ENCODE results near the gene RNGTT. TPM values are rescaled to one million over a fixed set of nuclear protein-coding genes. Genes with fewer than 3 reads are reported as not detected.
A peak's percentile ranks its signal among the peaks of the same experiment; 100 is the strongest.
"Not testable (repeated sequence)": the region's sequence is repeated elsewhere in the genome, so short reads cannot be mapped to it uniquely, and the experiment has no call there.

The RNGTT gene
- total RNA-seq, 1 donor from 2014 or later, result 9.1 TPM

DNA sequence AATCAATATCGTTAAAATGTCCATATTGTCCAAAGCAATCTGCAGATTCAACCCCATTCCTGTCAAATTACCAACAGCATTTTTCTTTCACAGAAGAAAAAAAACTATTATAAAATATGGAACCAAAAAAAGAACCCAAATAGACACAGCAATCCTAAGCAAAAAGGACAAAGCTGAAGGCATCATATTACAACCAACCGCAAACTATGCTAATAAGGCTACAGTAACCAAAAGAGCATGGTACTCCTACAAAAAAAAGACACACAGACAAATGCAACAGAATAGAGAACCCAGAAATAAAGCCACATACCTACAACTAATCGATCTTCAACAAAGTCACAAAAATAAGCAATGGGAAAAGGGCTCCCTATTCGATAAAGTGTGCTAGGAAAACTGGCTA is 49.2 kb downstream of the RNGTT start:
- no peak for DNase-seq (ENCODE audit: low spot score)

DNA sequence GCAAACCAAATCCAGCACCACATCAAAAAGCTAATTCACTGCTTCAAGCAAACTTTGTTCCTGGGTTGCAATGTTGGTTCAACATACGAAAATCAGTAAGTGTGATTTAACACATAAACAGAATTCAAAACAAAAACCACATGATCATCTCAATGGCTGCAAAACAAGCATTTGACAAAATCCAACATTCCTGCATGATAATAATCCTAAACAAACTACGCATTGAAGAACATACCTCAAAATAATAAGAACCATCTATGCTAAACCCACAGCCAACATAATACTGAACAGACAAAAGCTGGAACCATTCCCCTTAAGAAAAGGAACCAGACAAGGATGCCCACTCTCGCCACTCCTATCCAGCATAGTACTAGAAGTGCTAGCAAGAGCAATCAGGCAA is 49.9 kb downstream of the RNGTT start:
- DNase-seq (ENCODE audit: low spot score), result no peak

DNA sequence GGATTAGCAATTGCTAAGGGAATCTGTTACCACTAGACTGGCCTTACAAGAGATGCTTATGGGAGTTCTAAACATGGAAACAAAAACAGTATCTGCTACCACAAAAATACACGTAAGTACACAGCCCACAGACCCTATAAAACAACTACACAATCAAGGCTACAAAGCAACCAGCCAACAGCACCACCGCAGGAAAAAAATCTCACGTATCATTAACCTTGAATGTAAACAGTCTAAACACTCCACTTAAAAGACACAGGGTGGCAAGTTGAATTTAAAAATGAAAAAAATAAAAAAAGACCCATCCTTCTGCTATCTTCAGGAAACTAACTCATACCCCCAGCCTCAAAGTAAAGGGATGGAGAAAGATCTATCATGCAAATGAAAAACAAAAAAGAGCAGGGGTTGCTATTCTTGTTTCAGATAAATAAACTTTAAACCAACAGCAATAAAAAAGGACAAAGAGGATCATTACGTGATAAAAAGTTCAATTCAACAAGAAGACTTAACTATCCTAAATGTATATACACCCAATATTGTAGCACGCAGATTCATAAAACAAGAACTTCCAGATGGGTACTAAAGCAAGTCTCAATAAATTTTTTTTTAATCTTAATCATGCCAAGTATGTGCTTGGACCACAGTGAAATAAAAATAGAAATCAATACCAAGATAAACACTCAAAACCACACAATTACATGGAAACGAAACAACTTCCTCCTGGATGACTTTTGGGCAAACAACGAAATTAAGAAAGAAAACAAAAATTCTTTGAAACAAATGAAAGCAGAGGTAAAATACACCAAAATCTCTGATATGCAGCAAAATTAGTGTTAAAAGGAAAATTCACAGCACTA is 52.3 kb downstream of the RNGTT start:
- DNase-seq (ENCODE audit: low spot score), result no peak

DNA sequence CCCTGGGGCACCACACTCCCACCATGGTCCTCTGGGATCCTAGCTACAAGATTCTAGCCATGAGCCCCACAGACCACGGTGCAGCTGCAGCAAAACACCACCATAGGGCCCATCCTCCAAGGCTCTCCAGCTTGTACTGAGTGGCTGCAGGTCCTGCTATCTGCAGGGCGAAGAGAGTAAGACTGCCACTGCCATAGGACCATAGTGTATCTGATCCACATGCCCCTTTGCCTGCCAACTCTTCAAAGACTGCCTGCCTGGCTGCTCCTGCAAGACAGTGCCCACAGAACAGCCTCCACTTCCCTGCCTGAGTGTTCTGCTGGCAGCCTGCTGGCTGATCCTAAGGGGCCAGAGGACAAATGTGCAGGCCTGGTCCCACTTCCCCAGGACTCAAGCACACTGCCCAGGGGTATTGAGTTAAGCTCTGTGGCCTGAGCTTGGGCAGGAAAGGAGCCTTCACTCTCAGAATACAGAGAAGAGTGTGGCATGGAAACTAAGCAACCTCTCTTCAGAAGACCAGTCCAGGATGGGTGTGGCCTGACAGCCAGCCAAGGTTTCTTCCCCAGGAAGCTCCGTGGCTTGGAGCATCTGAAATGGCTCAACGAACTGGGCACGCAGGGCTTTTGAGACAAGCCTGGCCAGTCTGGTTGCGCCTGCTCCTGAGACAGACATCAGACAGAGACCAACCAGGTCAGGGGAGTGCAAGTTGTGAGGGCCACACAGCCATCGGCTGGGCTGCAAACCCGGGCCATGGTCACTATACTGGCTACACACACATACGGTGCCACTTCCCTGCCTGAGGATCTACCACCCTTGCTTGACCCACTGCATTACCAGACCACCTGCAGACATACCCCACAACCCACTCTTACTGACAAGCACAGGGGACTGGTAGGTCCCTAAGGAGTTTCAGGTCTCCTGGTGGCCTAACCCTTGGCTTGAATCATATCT is 54.5 kb downstream of the RNGTT start:
- peak; percentile 14 for DNase-seq (ENCODE audit: low spot score)

DNA sequence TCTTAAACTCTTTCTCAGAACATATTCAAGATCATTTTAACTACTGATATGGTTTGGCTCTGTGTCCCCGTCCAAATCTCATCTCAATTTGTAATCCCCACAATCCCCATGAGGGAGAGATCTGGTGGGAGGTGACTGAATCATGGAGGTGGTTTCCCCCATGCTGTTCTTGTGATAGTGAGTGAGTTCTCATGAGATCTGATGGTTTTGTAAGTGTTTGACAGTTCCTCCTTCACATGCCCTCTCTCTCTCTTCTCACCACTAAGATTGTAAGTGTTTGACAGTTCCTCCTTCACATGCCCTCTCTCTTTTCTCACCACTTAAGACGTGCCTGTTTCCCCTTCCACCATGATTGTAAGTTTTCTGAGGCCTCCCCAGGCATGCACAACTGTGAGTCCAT is 56.3 kb downstream of the RNGTT start:
- DNase-seq (ENCODE audit: low spot score), result not testable (repeated sequence)

DNA sequence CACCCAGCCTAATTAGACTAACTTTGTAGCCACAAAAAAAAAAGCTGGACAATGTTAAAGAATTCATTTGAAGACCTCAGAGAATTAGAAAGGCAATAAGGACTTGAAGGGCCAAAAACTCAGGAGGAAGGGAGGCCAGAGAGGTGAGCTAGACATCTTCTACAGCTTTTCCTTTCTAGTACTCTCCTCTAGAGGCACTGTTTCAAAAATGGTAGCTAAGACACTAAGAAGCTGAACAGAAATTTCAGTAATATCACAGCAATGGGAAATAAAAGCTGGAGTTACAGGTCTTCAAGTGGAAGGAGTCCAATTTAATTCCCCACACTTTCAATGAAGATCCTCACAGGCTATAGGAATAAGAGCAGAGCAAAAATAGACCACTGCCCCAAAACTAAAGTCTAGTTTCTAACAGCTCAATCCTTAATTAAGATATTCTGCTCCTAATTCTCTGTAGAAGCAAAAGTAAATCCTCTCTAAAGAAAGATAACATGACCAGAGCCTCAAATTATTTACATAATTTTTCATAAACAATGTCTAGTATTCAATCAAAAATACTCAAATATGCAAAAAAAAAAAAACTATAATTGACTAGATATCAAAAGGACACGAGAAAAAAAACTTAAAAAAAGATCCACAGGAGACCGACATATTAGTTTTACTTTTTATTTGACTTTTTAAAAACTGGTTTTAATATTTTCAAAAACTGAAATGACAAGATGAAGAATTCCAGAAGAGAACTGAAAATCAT is 63.7 kb downstream of the RNGTT start:
- no peak for DNase-seq (ENCODE audit: low spot score)

DNA sequence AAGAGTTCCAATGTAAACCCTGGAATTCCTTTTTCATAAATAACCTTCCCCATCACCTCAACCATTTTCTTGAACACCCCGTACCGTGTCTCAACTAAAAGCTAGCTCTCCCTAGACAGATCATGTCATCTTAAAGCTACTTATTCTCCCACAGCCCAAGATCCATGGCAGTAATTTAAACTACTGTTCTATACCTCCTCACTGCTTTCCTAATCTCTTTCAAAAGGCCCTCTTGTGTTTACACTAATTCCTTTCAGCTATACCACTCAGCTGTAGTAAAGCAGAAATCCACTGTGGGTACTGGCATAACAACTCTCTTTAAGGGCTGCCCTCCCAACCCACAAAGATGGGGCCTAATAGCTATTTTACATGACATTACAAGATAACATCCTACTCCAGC is 67.5 kb downstream of the RNGTT start:
- DNase-seq (ENCODE audit: low spot score), result no peak

DNA sequence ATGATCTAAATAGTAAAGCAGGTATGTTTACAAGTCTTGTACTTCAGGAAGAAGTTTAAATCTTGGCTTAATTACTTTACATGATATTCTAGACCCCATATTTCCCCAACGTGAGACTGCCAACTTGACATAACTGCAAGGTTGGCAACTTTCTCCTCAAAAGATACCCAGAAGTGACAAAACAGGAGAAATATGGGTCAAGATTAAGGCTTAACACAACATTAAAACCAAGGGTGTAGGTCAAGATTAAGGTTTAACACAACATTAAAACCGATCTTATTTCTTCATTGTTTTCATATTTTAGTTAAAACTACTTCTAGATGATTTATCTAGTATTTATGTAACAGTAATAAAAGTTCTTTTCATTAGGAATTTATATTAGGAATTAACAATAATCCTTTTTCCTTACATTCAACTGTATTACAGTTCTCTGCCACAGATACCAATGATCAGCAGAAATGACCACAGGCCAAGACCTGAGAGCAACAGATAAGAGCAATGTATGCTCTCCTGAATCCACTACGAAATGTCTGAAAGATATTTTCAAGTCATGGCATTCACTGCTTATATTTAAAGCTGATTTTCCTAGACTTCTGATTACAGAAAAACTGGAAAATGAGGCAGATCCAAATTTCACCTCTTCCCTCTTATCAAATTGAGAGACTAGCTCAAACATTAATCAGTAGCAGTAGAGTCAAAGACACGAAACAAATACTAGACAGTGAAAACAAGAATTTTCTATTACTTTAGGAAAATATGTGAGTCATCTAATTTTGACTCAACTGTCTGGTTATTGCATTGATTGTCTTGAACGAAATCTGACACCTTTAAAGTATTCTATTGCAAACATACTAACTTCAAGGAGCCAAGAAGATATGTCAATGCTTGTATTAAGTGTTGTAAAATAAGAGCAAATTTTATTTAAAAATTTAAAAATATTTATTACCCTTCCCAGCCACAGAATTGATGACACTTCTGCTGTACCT is 72.3 kb downstream of the RNGTT start:
- DNase-seq (ENCODE audit: low spot score), result no peak

DNA sequence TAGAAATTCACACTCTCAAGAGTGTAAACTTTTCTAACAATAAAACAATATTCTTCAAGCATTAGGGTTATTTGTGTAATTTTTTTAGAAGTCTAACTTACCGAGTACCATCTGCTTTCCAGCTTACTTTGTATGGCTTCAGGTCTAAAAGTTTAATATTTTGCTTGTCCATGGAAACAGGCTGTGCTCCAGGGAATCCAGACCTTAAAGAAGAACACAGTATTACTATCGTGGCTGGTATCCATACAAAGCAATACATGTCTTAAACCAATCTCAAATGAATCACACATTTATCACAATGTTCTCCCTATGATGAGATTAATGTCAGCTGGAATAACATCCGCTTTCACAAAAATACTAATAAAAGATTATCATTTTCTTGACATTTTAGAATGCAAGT is 73.0 kb downstream of the RNGTT start:
- no peak for DNase-seq (ENCODE audit: low spot score)

DNA sequence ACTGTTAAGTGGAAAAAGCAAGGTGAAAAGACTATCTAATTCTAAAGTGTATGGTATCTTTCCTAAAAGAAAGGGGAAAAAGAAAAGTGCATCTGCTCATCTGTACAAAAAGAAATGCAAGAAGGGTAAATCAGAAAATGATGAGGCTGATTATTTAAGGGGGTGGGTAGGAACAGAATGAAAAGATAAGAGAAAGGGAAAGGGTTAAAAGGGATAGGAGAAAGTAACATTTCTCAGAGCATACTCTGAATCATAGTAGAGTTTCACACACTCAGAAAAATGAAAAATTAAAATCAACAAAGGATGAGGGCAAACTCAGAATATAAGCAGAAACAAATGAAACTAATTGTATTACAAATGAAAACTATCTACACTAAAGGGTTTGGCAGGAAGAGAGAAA is 79.1 kb downstream of the RNGTT start:
- no peak for DNase-seq (ENCODE audit: low spot score)

DNA sequence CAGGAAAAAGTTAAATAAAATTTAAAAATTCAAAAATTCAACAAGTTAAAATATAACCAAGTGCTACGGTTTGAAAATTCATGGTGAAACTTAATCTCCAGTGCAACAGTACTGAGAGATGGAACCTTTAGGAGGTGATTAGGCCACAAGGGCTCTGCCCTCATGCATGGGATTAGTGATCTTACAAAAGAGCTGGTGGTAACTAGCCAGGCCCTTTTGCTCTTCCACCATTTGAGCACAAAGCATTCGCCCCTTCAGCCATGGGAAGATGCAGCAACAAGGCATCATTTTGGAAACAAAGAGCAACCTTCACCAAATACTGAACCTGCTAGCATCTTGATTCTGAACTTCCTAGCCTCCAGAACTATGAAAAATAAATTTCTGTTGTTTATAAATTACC is 80.9 kb downstream of the RNGTT start:
- DNase-seq (ENCODE audit: low spot score), result no peak

DNA sequence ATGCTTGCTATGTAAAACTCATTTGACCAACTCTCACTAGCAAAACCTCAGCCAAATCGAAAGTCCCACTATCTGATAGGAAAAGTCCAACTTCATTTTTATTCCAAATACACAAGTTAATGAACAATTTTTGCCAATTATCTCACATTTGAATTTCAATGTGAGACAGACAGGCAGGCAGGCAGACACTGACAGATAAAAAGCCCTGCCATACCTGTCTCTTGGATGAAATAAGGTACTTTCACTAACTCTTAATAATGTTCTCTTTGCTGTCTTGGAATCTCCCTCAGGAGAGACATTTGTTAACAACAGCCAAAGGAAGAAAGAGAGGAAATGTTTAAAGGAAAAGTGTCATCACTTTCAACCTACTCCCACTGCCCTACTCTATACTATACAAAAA is 82.0 kb downstream of the RNGTT start:
- no peak for DNase-seq (ENCODE audit: low spot score)

DNA sequence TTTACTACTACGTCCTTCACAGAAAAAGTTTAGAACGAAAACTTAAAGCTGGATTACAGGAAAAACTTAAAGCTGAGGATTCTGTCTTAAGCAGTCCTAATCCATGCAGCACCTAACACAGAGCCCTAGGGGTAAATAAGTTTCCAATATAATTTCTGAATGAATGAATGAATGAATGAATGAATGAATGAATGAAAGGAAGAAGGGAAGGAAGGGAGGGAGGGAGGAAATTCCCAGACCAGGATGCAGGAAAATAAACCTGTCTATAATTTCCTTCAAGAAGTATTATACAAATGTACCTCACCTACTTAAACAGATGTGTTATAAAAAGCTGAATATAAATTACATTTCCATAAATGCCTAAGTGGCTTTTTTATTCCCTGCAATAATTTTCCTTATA is 83.4 kb downstream of the RNGTT start:
- no peak for DNase-seq (ENCODE audit: low spot score)

DNA sequence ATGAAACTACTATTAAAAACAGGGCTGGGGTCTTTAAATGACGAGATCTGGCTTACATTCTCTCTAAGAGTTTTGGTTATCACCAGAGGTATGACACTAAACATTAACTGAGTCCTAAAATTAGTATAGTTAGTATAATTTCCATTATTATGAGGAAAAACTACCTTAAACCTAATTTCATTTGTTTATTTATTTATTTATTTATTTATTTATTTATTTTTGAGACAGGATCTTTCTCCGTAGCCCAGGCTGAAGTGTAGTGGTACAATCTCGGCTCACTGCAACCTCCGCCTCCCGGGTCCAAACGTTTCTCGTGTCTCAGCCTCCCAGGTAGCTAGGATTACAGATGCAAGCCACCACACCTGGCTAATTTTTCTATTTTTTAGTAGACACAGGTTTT is 85.5 kb downstream of the RNGTT start:
- no peak for DNase-seq (ENCODE audit: low spot score)

DNA sequence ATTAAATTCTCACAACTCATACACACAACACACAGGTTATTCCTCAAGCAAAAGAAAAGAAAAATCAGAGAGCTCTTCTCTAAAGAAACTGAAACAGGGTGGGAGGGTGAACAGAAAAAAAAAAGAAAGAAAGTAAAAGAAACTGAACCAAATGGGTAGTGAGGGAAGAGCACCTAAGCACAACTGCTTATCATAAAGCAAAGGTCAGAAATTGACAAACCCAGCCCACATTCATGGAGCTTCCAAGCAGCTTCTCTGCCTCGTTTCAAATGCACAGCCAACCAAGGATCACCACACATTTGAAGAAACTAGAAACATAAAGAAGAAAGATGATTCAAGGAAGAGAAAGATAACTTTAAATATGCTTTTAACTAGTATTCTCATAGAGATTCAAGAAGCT is 90.5 kb downstream of the RNGTT start:
- no peak for DNase-seq (ENCODE audit: low spot score)

DNA sequence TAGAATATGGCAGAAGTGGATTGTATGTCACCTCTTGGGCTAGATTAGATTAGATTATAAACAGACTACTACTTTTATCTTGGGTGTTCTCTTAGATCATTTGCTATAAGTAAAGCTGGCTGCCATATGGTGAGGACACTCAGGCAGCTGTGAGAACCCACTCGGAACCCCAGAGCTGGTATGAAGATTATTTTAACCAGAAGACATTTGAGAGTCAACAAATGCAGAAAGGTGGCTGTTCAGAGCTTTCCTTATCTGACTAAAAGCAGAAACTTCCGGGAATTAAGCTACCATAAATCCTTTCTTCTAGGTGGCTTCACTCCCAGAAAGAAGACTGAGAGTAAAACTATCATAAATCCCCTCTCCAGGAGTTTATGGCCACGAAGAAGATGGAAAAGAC is 91.9 kb downstream of the RNGTT start:
- DNase-seq (ENCODE audit: low spot score), result no peak

DNA sequence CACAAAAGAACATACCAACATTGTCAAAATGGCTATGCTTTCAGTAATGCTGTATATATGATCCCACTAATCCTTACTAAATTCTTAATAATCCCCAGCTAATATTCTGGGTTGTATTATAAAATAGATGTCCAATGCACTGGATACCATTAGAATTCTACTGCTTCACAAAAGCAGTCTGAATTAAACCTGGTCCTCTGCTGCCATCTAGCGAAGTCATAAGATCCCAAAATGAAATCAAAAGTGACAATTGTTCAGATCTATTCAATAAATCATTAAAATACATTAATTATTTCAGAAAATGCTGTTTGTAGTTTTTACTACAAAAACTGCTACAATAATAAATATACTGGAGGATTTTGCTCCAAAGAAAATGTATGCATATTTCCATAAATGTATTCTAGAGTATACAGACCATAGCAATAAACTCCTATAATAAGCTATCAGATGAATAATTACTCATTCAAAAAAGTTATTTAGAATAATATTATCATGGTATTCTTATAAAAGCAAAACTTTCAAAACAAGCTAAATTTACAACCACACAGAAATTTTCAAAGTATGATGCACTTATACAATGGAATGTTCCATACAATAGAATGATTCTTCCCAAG is 92.6 kb downstream of the RNGTT start:
- peak; percentile 46 for DNase-seq (ENCODE audit: low spot score)

DNA sequence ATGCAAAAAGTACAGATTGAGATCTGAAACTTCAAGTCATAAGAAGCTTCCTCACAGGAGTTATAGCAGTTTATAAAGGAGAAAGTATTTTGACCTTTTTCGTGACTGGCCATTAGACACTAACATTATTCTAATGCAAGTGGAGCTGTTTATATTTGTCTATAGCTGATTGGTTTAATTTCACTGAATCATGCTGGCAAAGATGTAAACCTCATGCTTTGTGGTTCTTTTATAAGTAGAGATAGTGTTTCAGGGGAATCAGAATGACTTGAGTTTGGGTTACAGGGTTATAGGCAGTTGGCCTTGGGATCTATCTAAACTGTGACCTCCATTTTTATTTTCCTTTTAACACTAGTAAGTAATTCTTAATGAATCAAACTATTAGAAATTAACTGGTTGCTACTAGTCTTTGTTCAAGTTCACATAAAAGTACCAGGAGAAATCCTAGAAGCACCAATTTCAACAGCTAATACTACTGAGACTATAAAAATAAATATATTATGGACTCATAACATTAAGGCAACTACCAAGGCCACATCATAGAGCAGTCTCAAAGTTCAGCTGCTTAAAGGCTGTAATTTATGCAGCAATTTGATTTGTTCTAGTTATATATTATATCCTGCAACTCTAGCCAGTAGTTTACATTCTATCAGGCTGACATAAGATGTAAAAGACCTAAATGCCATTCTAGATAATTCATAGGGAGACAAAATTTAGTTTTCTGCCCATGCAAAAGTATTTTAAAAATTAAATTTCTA is 94.0 kb downstream of the RNGTT start:
- no peak for DNase-seq (ENCODE audit: low spot score)

DNA sequence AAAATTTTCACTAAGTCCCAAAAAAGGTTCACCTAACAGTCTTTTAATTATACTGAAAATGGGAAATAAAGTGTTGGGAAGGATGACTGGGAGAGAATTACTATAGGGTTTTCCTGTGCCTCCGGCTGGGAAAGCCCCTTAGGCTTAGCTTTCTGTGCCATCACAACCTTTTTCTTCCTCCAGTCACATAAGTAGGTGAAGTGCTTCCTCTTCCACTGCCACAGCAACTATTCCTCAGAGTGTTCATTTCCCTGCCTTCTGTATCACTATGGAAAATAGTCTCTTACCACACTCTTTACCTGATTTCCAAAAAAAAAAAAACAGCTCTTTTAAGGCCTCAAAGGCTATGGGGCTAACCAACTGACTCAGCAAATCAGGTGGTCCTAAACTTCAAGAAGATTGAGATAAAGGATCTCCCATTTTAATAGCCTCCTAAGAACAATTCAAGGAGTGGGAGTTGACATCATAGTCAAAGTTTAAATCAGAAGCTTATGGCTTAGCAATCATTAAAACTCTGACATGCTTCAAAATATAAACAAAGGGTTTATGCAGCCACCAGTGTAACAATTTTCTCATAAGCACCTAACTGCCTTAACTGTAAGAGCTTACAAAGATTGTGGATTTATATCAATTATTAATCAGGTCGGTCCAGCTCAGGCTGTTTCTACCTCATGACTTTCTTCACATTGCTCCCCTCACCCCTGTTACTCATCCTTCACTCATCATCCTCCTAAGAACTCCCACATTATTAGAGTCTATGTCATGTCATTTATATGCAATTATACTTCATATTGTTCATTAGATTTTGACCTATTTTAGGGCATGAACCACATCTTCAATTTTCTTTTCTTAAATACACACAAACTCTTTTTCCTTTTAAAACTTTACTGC is 95.3 kb downstream of the RNGTT start:
- no peak for DNase-seq (ENCODE audit: low spot score)
